ENCODE measurements around the gene E4F1. TPM values are rescaled to one million over a fixed set of nuclear protein-coding genes. Genes with fewer than 3 reads are reported as not detected.

E4F1 gene
- total and polyA plus RNA-seq, 9 of the 15 experiments (the other 6 are each of a cell fraction or from before 2014, with no cell fraction given), result 0.48 to 94.9 (median 20.4) TPM

- TF ChIP-seq ARID4B (CRISPR knock-in tag; IDR thresholded peaks at IDR 0.05), result no peak; the same call in 1 of the 2 replicates
- peak in 1 of 2 experiments; percentile 30; a peak in 1 of 4 replicates for TF ChIP-seq FOXA3 (CRISPR knock-in tag; conservative IDR thresholded peaks at IDR 0.05 in 1 of 2, IDR thresholded peaks at IDR 0.05 in 1 of 2)
- TF ChIP-seq GTF2A2 (tag; IDR thresholded peaks at IDR 0.05), result no peak
- TF ChIP-seq JUND (IDR thresholded peaks at IDR 0.05; ENCODE audit: borderline replicate concordance, low read depth, low read length), result no peak
- no peak for TF ChIP-seq JUND (tag; IDR thresholded peaks at IDR 0.05; ENCODE audit: borderline replicate concordance, low read depth, low read length)
- TF ChIP-seq RCOR1 (IDR thresholded peaks at IDR 0.05; ENCODE audit: borderline replicate concordance in 1 of 2, low read depth in 2 of 2, low read length in 2 of 2), result peak in 1 of 2 experiments; percentile 26; a peak in 1 of 4 replicates
- no peak for TF ChIP-seq CSDE1 (IDR thresholded peaks at IDR 0.05)
- TF ChIP-seq TOE1 (IDR thresholded peaks at IDR 0.05; ENCODE audit: borderline replicate concordance), result no peak
- 0 out of 2 replicates have a peak, but pooled peaks have one; percentile 29 for TF ChIP-seq TOE1 (CRISPR knock-in tag; IDR thresholded peaks at IDR 0.05; ENCODE audit: borderline replicate concordance, low read depth)
- TF ChIP-seq TFAM (CRISPR knock-in tag; conservative IDR thresholded peaks at IDR 0.05), result no peak
- TF ChIP-seq ZNF274 (IDR thresholded peaks at IDR 0.05; ENCODE audit: borderline replicate concordance, low read depth, low read length), result 0 out of 2 replicates have a peak, but pooled peaks have one; percentile 20
- TF ChIP-seq TEAD1 (CRISPR knock-in tag; IDR thresholded peaks at IDR 0.05), result 0 out of 4 replicates have a peak, but pooled peaks of 1 of the 2 experiments have one; percentile 12
- TF ChIP-seq ESRRB (CRISPR knock-in tag; IDR thresholded peaks at IDR 0.05; ENCODE audit: borderline replicate concordance), result no peak
- TF ChIP-seq SIN3A (IDR thresholded peaks at IDR 0.05; ENCODE audit: borderline replicate concordance in 2 of 2, control insufficient read depth in 1 of 2, low read depth in 2 of 2, low read length in 2 of 2), result peak in 1 of 2 experiments; percentile 10; a peak in 1 of 4 replicates
- TF ChIP-seq ZNF436 (CRISPR knock-in tag; IDR thresholded peaks at IDR 0.05), result no peak
- TF ChIP-seq RAD21 (CRISPR knock-in tag; conservative IDR thresholded peaks at IDR 0.05 in 1 of 2, IDR thresholded peaks at IDR 0.05 in 1 of 2), result peak; percentile 25 to 46; a peak in 2 of 4 replicates
- peak; percentile 15; the same call in 1 of the 2 replicates for TF ChIP-seq ZNF609 (CRISPR knock-in tag; IDR thresholded peaks at IDR 0.05; ENCODE audit: borderline replicate concordance)
Observed at GRCh38 chr16:2223942-2224486, 623 bp downstream of the E4F1 start (continued).

Data from K562 (cell line).